Spleen (tissue), 7 donors: ENCODE measurements around the gene EGFL8.

Source experiments
- CTCF ChIP-seq, 11 experiments: fragments of 200-600 bp in 7 of 11; fragments of 450-650 bp in 4 of 11; sonication (generic) in 4 of 11; IDR thresholded peaks in 8 of 11; conservative IDR thresholded peaks in 3 of 11; 1 replicate in 7 of 11; 2 replicates in 4 of 11; pipeline versions ENCODE4 v1.4.0 to v1.8.0; 2016 to 2021; ENCODE audit warnings: antibody characterized with exemption in 11 of 11, inconsistent platforms in 4 of 11, mild to moderate bottlenecking in 1 of 11
- POLR2A ChIP-seq, 3 donors: fragments of 450-650 bp; IDR thresholded peaks; one replicate each; pipeline ENCODE4 v1.5.1; 2017; ENCODE audit warnings: antibody characterized with exemption in 3 of 3, mild to moderate bottlenecking in 1 of 3
- POLR2AphosphoS5 ChIP-seq, 3 donors: sonication (generic); formaldehyde crosslinking; IDR thresholded peaks; one replicate each; pipeline ENCODE4 v1.5.1; 2017; ENCODE audit warnings: antibody characterized with exemption in 3 of 3
- donor health status: DM: no; HTN: no; CAD: no; lungs with moderate emphysema.
- donor health status: DM: no; HTN: no; CAD: no.
- donor health status: DM: no; HTN: no; CAD: no.

GRCh38 chr6:32204268-32204715 lies 39.9 kb downstream of the EGFL8 start:
- TF ChIP-seq POLR2A (IDR thresholded peaks at IDR 0.05): no peak
- TF ChIP-seq CTCF (IDR thresholded peaks at IDR 0.05 in 8 of 11, conservative IDR thresholded peaks at IDR 0.05 in 3 of 11): no peak
- TF ChIP-seq POLR2AphosphoS5 (IDR thresholded peaks at IDR 0.05): no peak
